Measurements from ENCODE around the gene IL17REL. TPM values are rescaled to one million over a fixed set of nuclear protein-coding genes. Genes with fewer than 3 reads are reported as not detected.

The IL17REL gene
- polyA plus RNA-seq, 1 donor from 2014 or later = not detected

DNA sequence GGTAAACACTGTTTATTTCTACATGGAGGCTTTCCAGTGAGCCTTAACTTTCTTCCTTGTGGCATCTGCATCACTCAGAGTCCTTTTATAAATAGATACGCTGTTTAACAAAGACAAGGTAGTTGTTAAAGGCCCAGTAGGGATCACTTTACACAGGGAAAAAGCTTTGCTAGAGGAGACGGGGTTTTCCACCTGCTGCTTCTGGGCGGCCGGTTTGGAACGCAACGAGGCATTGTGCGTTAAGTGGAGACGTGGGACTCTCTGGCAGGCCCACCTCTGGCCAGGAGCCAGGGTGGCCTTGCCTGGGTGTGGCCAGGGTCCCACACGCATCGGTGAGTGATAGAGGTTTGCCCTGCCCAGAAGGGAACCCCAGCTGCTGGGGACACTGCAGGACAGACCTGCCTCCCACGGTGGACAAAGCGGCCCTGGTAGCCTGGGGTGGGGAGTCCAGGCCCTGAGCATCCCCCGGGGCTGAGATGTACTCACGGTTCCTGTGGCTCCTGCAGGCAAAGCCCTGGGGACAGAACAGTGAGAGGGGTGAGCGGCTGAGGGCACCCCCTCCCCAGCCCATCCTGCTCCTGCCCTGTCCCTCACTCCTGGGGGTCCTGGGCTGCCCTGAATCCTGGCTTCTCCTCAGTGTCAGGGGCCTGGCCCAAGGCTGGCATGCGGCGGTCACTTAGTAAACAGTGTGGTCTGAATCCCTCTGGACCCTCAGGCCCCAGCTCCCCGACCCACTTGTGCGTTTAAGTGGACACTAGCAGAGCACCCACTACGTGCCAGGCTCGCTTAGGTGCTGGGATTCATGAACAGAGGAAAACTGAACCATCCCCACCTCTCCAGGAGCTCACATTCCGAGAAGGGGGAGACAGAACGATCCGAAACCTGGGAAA lies 4.2 kb downstream of the IL17REL start:
- peaks cover 14% of the 10 kb centered on the region for H3K27me3 Mint-ChIP-seq
- H3K4me1 Mint-ChIP-seq = peaks cover 9 to 15% (median 9%) of the 10 kb centered on the region in 3 donors
- peak overlapping the region in 1 of 3 donors; percentile 59 for H3K27ac Mint-ChIP-seq
- H3K9me3 Mint-ChIP-seq = peaks cover 0 to 4% (median 0%) of the 10 kb centered on the region in 3 donors
- H3K4me3 Mint-ChIP-seq = peak overlapping the region in 1 of 4 donors; percentile 55
- no peaks in the 10 kb centered on the region for H3K36me3 Mint-ChIP-seq

DNA sequence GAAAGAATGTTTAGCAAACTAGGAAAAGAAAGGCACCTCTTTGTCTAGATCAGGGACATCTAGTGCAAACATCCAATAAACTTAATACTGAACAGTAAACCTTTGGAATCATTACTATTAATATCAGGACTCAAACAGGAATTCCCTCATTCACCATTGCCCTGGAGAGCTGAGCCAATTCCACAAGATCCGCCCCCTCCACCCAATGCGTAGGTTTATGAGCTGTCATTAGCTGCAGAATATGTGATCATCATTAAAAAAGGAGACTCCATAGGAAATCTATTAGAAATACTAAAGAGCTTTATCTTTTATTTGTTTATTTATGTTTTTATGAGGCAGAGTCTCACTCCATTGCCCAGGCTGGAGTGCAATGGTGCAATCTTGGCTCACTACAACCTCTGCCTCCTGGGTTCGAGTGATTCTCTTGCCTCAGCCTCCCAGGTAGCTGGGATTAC lies 5.5 kb downstream of the IL17REL start:
- H3K4me1 Mint-ChIP-seq = peaks cover 9 to 10% (median 9%) of the 10 kb centered on the region in 3 donors
- H3K27me3 Mint-ChIP-seq = peaks cover 15% of the 10 kb centered on the region
- no peak overlapping the region for H3K27ac Mint-ChIP-seq
- peaks cover 0 to 4% (median 0%) of the 10 kb centered on the region in 3 donors for H3K9me3 Mint-ChIP-seq
- H3K36me3 Mint-ChIP-seq = no peaks in the 10 kb centered on the region
- H3K4me3 Mint-ChIP-seq = no peak overlapping the region

DNA sequence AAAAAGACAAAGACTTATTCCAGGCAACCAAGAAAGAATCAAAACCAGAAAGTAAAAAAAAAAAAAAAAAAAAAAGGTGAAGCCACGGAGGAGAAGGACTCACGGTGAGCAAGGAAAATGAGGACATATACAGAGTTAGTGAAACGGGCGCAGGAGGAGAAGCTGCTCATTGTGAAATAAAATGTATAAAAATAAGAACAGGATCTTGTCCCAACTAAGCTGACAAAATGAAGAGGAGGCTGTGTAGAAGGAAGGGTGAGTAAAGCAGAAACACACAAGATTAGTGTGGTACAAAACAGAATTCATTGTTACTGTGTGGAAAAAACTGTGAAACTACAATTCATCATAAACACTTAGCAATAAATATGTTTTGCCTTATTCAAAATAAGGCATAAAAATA lies 7.6 kb downstream of the IL17REL start:
- H3K27me3 Mint-ChIP-seq = peaks cover 11% of the 10 kb centered on the region
- H3K27ac Mint-ChIP-seq = peak overlapping the region in 1 of 3 donors; percentile 64
- H3K36me3 Mint-ChIP-seq = no peaks in the 10 kb centered on the region
- H3K4me1 Mint-ChIP-seq = peaks cover 0 to 9% (median 2%) of the 10 kb centered on the region in 3 donors
- H3K4me3 Mint-ChIP-seq = no peak overlapping the region
- peaks cover 0 to 4% (median 0%) of the 10 kb centered on the region in 3 donors for H3K9me3 Mint-ChIP-seq

DNA sequence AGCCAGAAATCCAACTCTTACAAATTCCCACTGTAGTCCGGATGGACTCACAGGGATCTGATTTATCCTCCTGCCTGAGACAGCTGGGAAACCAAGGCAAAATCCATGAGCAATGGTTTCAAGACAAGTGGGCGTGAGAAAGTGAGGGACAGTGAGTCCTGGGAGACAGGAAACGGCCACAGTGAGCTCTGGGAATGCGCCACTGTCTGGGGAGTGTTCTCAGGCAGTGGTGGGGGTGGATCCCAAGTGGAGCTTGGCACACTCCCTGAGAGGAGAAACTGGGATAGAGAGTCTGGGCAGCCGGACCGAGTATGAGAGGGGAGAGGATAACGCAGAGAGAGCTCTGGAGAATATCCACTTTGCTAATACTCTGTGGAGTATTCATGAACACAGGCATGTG lies 9.8 kb downstream of the IL17REL start:
- Mint-ChIP-seq H3K36me3 (no peaks in the 10 kb centered on the region), H3K4me3 (no peak overlapping the region), H3K4me1 (peaks cover 0 to 14% (median 0%) of the 10 kb centered on the region in 3 donors), H3K27ac (no peak overlapping the region), H3K27me3 (peaks cover 8% of the 10 kb centered on the region), H3K9me3 (peaks cover 0 to 4% (median 0%) of the 10 kb centered on the region in 3 donors)

DNA sequence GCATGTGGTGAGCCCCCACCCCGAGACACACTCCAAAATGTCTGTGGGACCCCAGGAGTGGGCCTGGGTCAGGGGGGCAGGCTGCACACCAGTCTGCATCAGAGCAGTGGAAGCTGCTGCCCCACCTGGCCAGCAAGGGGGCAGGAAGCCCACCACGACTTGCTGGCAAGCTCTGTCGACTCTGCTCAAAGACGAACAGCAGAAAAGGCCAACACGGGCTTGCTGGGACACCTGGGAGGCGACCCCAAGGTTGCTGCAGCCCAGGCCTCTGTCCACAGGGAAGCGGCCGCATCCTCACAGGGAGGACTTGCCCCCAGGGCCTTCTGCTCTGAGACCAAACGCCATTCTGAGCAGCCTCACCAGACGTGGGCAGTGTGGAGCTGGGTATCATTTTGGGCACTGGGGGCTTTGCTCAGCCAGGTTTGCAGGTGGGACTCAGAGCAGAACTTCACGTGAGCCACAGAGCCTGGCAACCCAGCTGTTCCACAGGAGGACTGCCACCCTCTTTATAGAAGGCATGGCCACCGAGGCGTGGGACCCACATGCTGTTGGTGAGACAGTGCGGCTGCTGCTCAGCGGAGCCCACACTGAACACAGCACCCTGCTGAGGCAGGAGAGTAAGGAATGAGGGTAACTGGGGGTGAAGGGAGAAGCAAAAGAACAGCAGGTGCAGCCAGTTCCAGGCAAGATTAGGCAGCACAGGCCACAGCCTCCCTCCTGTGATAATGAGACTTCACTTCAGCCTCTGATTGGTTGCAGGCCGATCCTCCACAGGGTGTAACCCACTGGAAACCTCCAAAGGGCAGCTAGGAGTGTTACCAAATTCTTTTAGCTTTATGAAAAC lies 11.0 kb downstream of the IL17REL start:
- Mint-ChIP-seq H3K27ac (no peak overlapping the region), H3K27me3 (peaks cover 8% of the 10 kb centered on the region)

DNA sequence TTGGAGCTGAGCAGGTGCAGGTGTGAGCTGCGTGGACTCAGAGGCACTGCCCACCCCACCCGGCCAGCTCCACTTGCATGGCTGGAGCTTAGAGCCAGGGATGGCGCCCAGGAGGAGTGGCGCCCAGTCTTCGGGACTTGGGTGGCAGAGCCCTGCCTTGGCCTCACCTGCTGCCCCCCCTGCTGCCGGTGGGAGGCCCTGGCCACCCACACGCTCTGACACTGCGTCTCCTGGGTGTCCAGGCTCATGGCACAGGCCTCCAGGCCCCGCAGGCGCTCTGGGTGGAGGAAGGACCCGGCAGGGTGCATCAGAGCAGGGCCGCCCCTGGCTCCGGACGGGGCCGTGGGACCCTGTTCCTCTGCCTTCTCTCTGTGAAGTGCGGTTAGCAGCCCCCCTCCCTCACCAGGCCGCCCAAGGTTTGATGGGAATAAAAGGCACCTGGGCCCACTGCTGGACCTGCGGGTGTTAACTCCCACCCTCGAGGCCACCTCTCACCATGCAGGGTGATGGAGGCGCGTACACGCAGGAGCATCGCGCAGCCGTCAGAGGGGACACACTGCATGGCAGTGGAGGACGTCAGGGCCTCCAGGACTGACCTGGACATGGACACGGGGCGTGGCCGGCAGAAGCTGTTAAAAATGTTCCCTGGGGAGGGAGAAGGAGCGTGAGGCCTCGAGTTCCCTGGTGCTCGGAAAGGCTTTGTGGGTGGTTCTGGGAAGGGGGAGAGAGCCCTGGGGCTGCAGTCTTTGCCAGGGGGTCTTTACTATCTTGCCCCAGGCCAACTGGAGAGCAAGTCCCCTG lies 11.8 kb downstream of the IL17REL start:
- H3K4me1 Mint-ChIP-seq = peaks cover 0 to 14% (median 0%) of the 10 kb centered on the region in 3 donors
- H3K9me3 Mint-ChIP-seq = peaks cover 0 to 4% (median 0%) of the 10 kb centered on the region in 3 donors
- no peaks in the 10 kb centered on the region for H3K36me3 Mint-ChIP-seq
- H3K4me3 Mint-ChIP-seq = no peak overlapping the region
- no peak overlapping the region for H3K27ac Mint-ChIP-seq
- peaks cover 8% of the 10 kb centered on the region for H3K27me3 Mint-ChIP-seq

More for the DNA sequence above, 11.0 kb downstream of the IL17REL start:
- no peaks in the 10 kb centered on the region for H3K36me3 Mint-ChIP-seq
- no peak overlapping the region for H3K4me3 Mint-ChIP-seq
- peaks cover 0 to 14% (median 0%) of the 10 kb centered on the region in 3 donors for H3K4me1 Mint-ChIP-seq
- peaks cover 0 to 4% (median 0%) of the 10 kb centered on the region in 3 donors for H3K9me3 Mint-ChIP-seq

DNA sequence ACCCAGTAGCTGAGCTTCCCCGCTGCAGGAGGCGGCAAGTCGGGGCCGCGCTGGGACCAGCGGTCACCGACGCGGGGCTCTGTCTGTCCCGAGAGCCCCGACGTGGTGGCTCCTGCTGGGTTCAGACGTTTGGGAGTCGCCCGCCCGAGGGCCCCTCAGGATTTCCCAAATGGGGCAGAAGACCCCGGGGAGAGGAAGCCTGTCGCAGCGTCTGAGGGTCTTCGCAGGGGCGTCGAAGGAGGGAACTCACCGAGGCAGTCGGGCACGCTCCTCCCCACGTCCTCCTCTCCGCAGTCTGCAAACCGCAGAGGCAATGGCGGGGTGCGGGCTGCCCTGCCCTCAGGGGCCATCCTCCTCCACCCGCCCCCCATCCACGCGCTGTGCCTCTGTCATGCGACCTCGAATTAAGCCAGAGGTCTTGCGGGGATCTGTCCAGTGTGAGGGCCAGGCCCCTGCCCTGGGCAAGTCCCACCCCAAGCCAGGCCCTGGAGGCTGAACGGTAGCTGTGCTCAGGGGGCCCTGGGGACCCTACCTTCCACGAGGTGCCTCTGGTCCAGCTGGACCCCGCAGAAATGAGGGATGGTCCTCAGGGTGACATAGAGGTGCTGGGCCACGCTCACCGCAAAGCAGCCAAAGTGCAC lies 12.5 kb downstream of the IL17REL start:
- Mint-ChIP-seq H3K9me3 (peaks cover 0 to 2% (median 0%) of the 10 kb centered on the region in 3 donors), H3K36me3 (no peaks in the 10 kb centered on the region), H3K27ac (no peak overlapping the region), H3K4me3 (no peak overlapping the region), H3K4me1 (peaks cover 0 to 12% (median 0%) of the 10 kb centered on the region in 3 donors), H3K27me3 (peaks cover 8% of the 10 kb centered on the region)

DNA sequence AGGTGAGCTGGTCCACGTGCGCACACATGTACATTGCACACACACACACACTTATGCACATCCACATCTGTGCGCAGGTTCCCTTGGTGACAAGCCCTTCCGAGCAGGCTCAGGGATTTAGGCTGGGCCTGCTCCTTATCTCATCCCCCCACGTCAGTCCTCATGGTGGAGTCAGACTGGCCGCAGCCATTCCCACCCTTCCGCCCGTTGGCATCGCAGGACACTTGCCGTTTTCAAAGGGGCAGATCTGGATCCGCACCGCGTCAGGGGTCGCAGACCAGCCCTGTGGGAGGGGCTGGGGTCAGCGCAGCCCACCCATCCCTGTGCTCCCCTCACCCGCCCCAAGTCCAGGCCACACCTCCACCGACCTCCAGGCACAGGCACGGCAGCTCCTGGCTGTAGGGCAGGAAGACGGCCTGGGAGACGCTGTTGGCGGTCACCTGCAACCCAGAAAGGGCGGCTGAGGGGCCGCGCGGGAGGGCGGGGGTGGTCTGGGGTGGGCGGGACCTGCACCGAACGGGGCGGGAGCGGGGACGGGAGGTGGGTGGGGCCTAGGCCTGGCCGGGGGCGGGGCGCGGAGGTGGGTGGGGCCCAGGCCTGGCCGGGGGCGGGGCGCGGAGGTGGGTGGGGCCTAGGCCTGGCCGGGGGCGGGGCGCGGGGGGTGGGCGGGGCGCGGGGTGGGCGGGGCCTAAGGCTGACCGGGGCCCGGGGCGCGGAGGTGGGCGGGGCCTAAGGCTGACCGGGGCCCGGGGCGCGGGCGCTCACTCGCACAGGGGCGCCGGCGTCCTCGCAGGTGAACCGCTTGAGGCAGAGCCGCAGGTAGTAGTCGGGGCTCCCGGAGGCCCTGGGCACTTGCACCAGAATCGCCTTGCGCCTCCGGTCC lies 13.3 kb downstream of the IL17REL start:
- Mint-ChIP-seq H3K27me3 (peaks cover 8% of the 10 kb centered on the region), H3K27ac (no peak overlapping the region)

DNA sequence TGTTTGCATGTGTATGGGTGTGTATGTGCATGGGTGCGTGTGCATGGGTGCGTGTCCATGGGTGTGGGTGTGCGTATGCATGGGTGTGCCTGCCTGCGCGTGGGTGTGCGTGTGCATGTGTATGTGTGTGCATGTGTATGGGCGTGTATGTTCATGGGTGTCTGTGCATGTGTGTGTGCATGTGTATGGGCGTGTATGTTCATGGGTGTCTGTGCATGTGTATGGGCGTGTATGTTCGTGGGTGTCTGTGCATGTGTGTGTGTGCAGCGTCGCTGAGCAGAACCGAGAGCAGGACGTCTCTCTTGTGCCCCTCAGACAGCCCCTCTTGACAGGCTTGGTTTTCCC lies 13.9 kb downstream of the IL17REL start:
- peaks cover 8% of the 10 kb centered on the region for H3K27me3 Mint-ChIP-seq
- no peaks in the 10 kb centered on the region for H3K36me3 Mint-ChIP-seq
- H3K27ac Mint-ChIP-seq = peak overlapping the region in 1 of 3 donors; percentile 5
- H3K9me3 Mint-ChIP-seq = peaks cover 0 to under 1% (median 0%) of the 10 kb centered on the region in 3 donors
- peak overlapping the region in 1 of 4 donors; percentile 34 for H3K4me3 Mint-ChIP-seq
- peaks cover 0 to 8% (median 0%) of the 10 kb centered on the region in 3 donors for H3K4me1 Mint-ChIP-seq

More for the DNA sequence above, 13.3 kb downstream of the IL17REL start:
- Mint-ChIP-seq H3K4me1 (peaks cover 0 to 10% (median 0%) of the 10 kb centered on the region in 3 donors), H3K9me3 (peaks cover 0 to 2% (median 0%) of the 10 kb centered on the region in 3 donors), H3K4me3 (peak overlapping the region in 2 of 4 donors; percentile 18 to 72), H3K36me3 (no peaks in the 10 kb centered on the region)

DNA sequence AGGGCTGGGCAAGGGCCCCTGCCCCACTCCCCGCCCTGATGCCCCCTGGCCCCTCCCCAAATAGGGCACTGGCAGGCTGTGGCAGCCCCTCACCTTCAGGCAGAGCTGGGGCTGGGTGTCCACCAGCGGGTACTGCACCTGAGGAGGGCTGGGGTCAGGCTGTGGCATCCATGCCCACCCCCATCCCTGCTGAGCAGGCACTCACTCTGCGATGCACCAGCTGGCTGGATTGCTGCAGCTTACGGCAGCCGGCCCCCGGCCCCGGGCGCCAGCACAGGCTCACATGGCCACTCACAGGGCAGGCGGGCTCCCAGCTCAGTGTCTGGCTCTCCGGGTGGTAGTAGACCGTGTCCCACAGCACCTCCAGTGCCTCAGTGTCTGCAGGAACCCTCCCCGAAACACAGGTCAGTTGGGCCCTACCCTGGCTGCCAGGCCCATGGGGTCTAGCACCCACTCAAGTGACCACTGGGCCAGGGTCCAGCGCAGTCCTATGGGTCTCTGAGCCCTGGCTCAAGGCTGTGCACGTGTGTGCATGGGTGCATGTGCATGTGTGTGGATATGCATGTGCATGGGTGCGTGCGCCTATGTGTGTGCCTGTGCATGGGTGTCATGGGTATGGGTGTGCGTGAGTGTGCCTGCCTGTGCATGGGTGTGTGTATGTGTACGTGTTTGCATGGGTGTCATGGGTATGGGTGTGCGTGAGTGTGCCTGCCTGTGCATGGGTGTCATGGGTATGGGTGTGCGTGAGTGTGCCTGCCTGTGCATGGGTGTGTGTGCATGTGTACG lies 14.4 kb downstream of the IL17REL start:
- Mint-ChIP-seq H3K9me3 (peaks cover 0 to 2% (median 0%) of the 10 kb centered on the region in 3 donors), H3K4me3 (no peak overlapping the region)

DNA sequence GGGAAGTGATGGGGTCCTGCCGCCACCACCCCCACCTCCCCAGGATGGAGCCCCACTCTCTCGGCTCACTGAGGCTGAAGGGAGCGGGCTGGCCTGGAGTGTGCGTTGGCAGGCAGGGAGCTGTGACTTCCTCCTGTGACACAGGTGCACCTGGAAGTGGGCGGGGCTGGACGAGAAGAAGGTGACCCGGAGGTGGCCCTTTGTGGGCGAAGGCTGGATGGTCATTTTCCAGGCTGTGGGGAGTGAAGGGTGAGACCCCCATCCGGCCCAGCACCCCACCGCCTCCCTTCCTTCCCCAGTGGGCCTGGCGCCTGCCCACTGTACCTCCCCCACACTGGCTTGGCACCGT lies 15.3 kb downstream of the IL17REL start:
- Mint-ChIP-seq H3K27ac (no peak overlapping the region), H3K4me3 (no peak overlapping the region), H3K27me3 (peaks cover 4% of the 10 kb centered on the region), H3K4me1 (peaks cover 3 to 10% (median 3%) of the 10 kb centered on the region in 3 donors), H3K9me3 (peaks cover 0 to 2% (median 0%) of the 10 kb centered on the region in 3 donors), H3K36me3 (no peaks in the 10 kb centered on the region)

More for the DNA sequence above, 14.4 kb downstream of the IL17REL start:
- H3K27ac Mint-ChIP-seq = peak overlapping the region in 1 of 3 donors; percentile 5
- peaks cover 3 to 10% (median 3%) of the 10 kb centered on the region in 3 donors for H3K4me1 Mint-ChIP-seq
- no peaks in the 10 kb centered on the region for H3K36me3 Mint-ChIP-seq
- H3K27me3 Mint-ChIP-seq = peaks cover 8% of the 10 kb centered on the region

DNA sequence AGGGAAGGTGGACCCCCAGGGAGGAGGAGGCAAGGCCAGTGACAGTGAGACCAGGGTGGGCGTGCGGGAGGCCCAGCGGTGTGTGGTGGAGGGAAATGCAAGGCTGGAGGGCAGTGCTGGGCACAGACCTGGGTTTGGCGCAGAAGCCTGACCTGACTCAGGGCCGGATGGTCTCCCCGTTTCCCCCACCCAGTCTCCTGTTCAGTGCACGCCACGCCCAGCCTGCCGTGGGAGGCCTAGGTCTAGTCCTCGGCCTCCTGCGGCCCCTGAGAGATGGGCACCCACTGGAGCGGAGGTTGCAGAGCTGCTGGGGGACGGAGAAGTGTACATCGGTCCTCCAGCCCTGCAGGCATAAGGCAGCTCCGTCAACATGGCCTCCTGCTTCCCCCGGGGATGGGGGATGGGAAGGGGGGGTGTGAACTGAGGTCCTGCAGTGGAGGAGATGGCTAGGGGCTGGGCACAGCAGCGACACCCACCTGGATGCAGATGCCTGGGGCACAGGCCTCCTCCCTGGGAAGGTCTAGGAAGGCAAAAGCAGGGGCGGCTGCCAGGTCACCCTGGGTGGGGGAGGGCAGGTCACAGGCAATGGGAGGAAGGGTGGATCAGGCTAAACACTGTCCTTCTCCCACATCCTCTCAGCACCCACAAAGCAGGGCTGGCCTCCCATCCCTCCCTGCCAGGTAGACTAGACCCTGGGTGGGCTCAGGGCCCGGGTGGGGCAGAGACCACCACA lies 15.9 kb downstream of the IL17REL start:
- peaks cover 3 to 14% (median 3%) of the 10 kb centered on the region in 3 donors for H3K4me1 Mint-ChIP-seq

More for the DNA sequence above, 15.9 kb downstream of the IL17REL start:
- Mint-ChIP-seq H3K36me3 (no peaks in the 10 kb centered on the region), H3K27ac (no peak overlapping the region), H3K4me3 (no peak overlapping the region), H3K9me3 (peaks cover 0 to 2% (median 0%) of the 10 kb centered on the region in 3 donors), H3K27me3 (peaks cover 3% of the 10 kb centered on the region)

Data from IgD-negative memory B cell (primary cell).